Ovary (tissue), 3 donors: ENCODE results near the gene TMEM214.

Source experiments
- CTCF ChIP-seq, 3 donors: fragments of 450-650 bp in 2 of 3; fragments of 200-600 bp in 1 of 3; IDR thresholded peaks; one replicate each; pipeline versions ENCODE4 v1.5.1 to v1.8.0; 2016 to 2022; ENCODE audit warnings: antibody characterized with exemption in 3 of 3, mild to moderate bottlenecking in 1 of 3
- EP300 ChIP-seq: sonication (generic); formaldehyde crosslinking; IDR thresholded peaks from one replicate; pipeline ENCODE4 v1.6.1; 2017; ENCODE audit warnings: antibody characterized with exemption
- donor health status: DM: no; HTN: no; CAD: no.

GRCh38 chr2:27071990-27072830 is 39.4 kb downstream of the TMEM214 start:
- TF ChIP-seq CTCF (IDR thresholded peaks at IDR 0.05) (no peak), EP300 (no peak)
